OCI-LY7 (cell line): ENCODE data around the gene HLA-DPA1. TPM values are rescaled to one million over a fixed set of nuclear protein-coding genes. Genes with fewer than 3 reads are reported as not detected.

Source experiments
- BruUV-seq: library from RNA; stranded (reverse); fragments of 400-500 nt; replicated peaks from 2 replicates; lab custom pipeline; 2021; lab: Mats Ljungman, UMichigan
- CTCF ChIA-PET: fragments of 300-600 bp; sonication (Branson Sonifier 250); formaldehyde crosslinking; loops from one replicate; lab custom pipeline; 2022; ENCODE audit warnings: antibody characterized with exemption; ENCODE audit not compliant: unreplicated experiment; lab: Charles Lee
- POLR2A ChIA-PET: fragments of 300-600 bp; sonication (Branson Sonifier 250); formaldehyde crosslinking; loops from one replicate; lab custom pipeline; 2022; ENCODE audit warnings: antibody characterized with exemption; lab: Charles Lee
- DNase-seq: peaks from one replicate; pipeline ENCODE4 v3.0.0-alpha.2; 2015; ENCODE audit warnings: low spot score
- H2AFZ ChIP-seq: fragments of 200-600 bp; sonication (generic), shearing (Covaris generic); 2 replicates; pipeline ENCODE4 v1.6.1; 2014; ENCODE audit warnings: mild to moderate bottlenecking, antibody characterized with exemption, low read length, moderate library complexity
- H3K27ac ChIP-seq: fragments of 200-600 bp; sonication (generic); 2 replicates; pipeline ENCODE4 v1.5.1; 2014; ENCODE audit warnings: mixed run types, low read depth, mild to moderate bottlenecking, moderate library complexity, low read length, inconsistent platforms; ENCODE audit not compliant: poor library complexity, severe bottlenecking
- H3K36me3 ChIP-seq: fragments of 200-600 bp; sonication (generic); 2 replicates; pipeline ENCODE4 v1.6.1; 2014; ENCODE audit warnings: mild to moderate bottlenecking, antibody characterized with exemption, low read length, moderate library complexity, mixed read lengths; ENCODE audit not compliant: insufficient read depth
- H3K4me1 ChIP-seq: fragments of 200-600 bp; sonication (generic); 2 replicates; pipeline ENCODE4 v1.5.1; 2014; ENCODE audit warnings: mild to moderate bottlenecking, low read length; ENCODE audit not compliant: insufficient read depth, poor library complexity, severe bottlenecking
- H3K4me2 ChIP-seq: fragments of 200-600 bp; sonication (generic); 2 replicates; pipeline ENCODE4 v1.6.1; 2014; ENCODE audit warnings: mild to moderate bottlenecking, low read length
- H3K4me3 ChIP-seq: fragments of 200-600 bp; sonication (generic); 2 replicates; pipeline ENCODE4 v1.5.1; 2014; ENCODE audit warnings: mild to moderate bottlenecking, low read depth, low read length; ENCODE audit not compliant: poor library complexity, severe bottlenecking
- H3K79me2 ChIP-seq: fragments of 200-600 bp; sonication (generic); 2 replicates; pipeline ENCODE4 v1.6.1; 2016; ENCODE audit warnings: low read depth, mild to moderate bottlenecking, low read length, moderate library complexity, mixed read lengths; ENCODE audit not compliant: insufficient read depth
- H3K9me2 ChIP-seq: fragments of 200-600 bp; sonication (generic); 2 replicates; pipeline ENCODE4 v1.6.1; 2016; ENCODE audit warnings: mild to moderate bottlenecking, low read length, mixed read lengths; ENCODE audit not compliant: insufficient read depth
- H3K9me3 ChIP-seq: fragments of 200-600 bp; sonication (generic); 2 replicates; pipeline ENCODE4 v1.6.1; 2014; ENCODE audit warnings: mild to moderate bottlenecking, mixed run types, low read length, mixed read lengths
- H4K20me1 ChIP-seq: fragments of 200-600 bp; sonication (generic); 2 replicates; pipeline ENCODE4 v1.6.1; 2014; ENCODE audit warnings: mild to moderate bottlenecking, antibody characterized with exemption, low read length, moderate library complexity, mixed read lengths; ENCODE audit not compliant: insufficient read depth
- CTCF ChIP-seq: fragments of 200-600 bp; sonication (generic); conservative IDR thresholded peaks from 2 replicates; pipeline ENCODE4 v1.5.1; 2014; ENCODE audit warnings: mild to moderate bottlenecking, antibody characterized with exemption, low read length, moderate library complexity, mixed read lengths
- EZH2phosphoT487 ChIP-seq: fragments of 200-600 bp; sonication (generic); IDR thresholded peaks from 2 replicates; pipeline ENCODE4 v1.6.1; 2018; ENCODE audit warnings: low read depth, borderline replicate concordance, mild to moderate bottlenecking, mixed run types, antibody characterized with exemption, low read length, moderate library complexity, mixed read lengths
- intact Hi-C: fragments of 100-400 bp; cut with micrococcal nuclease; formaldehyde crosslinking; loops from one replicate; pipeline ENCODE4 v1.10.0; 2022; ENCODE audit not compliant: unreplicated experiment
- total RNA-seq, 2 experiments: library from RNA; depleted of rRNA in 1 of 2; stranded (reverse); fragments of >200 nt in 1 of 2; shearing (Covaris generic) in 1 of 2; gene quantifications; 2 replicates each; pipeline ENCODE4 v1.2.3, GENCODE V29; 2014 to 2022

The HLA-DPA1 gene
- total RNA-seq, 2 experiments from 2014 or later, result 253 to 388 TPM

GRCh38 chr6:33019372-33019771, 54.1 kb downstream of the HLA-DPA1 start:
- BruUV-seq, result no TSS peak
- CTCF ChIA-PET, result interaction anchor here (1.9 kb wide), 1 partner anchor 9 kb away, joined by 8 read pairs; no protein-coding TSS in a partner anchor
- Histone ChIP-seq H3K4me3 (no peak overlapping the region), H3K9me3 (no peaks in the 10 kb centered on the region), H3K4me2 (no peak overlapping the region), H3K27ac (no peak overlapping the region), H2AFZ (peak overlapping the region; percentile 1; the same call in 1 of the 2 replicates), H3K79me2 (no peaks in the 10 kb centered on the region), H3K36me3 (no peaks in the 10 kb centered on the region), H4K20me1 (no peaks in the 10 kb centered on the region), H3K4me1 (peaks cover 14% of the 10 kb centered on the region), H3K9me2 (no peaks in the 10 kb centered on the region)
- DNase-seq, result no peak
- TF ChIP-seq CTCF, result no peak
- TF ChIP-seq EZH2phosphoT487, result no peak
- intact Hi-C loops, result loop anchor here (5.0 kb wide), 1 partner anchor 128 kb away; no protein-coding TSS in a partner anchor
- POLR2A ChIA-PET, result interaction anchor here (0.6 to 3.4 kb wide), 5 partner anchors 9 to 1464 kb away, joined by 3 to 18 read pairs (median 4); partner anchors contain the start of gene HLA-DPA1

GRCh38 chr6:33018904-33019303, 54.5 kb downstream of the HLA-DPA1 start:
- H3K4me1 ChIP-seq, result peaks cover 14% of the 10 kb centered on the region
- H4K20me1 ChIP-seq, result no peaks in the 10 kb centered on the region
- no peaks in the 10 kb centered on the region for H3K9me2 ChIP-seq
- BruUV-seq, result no TSS peak
- intact Hi-C loops, result loop anchor here (5.0 kb wide), 1 partner anchor 128 kb away; no protein-coding TSS in a partner anchor
- no peak for TF ChIP-seq CTCF
- TF ChIP-seq EZH2phosphoT487, result no peak
- no peak for DNase-seq
- H2AFZ ChIP-seq, result no peak overlapping the region; the same call in 1 of the 2 replicates
- no peaks in the 10 kb centered on the region for H3K9me3 ChIP-seq
- ChIA-PET CTCF (interaction anchor here (1.9 kb wide), 1 partner anchor 10 kb away, joined by 8 read pairs; no protein-coding TSS in a partner anchor), POLR2A (interaction anchor here (0.6 to 3.4 kb wide), 5 partner anchors 10 to 1464 kb away, joined by 4 to 18 read pairs (median 4); partner anchors contain the start of genes HLA-DPA1 and HLA-DPB1)
- H3K4me3 ChIP-seq, result no peak overlapping the region
- no peak overlapping the region for H3K27ac ChIP-seq
- no peaks in the 10 kb centered on the region for H3K79me2 ChIP-seq
- H3K36me3 ChIP-seq, result no peaks in the 10 kb centered on the region
- no peak overlapping the region; the same call in 1 of the 2 replicates for H3K4me2 ChIP-seq

GRCh38 chr6:33018418-33018817, 55.0 kb downstream of the HLA-DPA1 start:
- Histone ChIP-seq H3K4me1 (peaks cover 14% of the 10 kb centered on the region), H3K79me2 (no peaks in the 10 kb centered on the region), H3K36me3 (no peaks in the 10 kb centered on the region), H3K4me2 (no peak overlapping the region), H3K9me3 (no peaks in the 10 kb centered on the region), H3K27ac (no peak overlapping the region), H3K4me3 (no peak overlapping the region), H4K20me1 (no peaks in the 10 kb centered on the region), H2AFZ (no peak overlapping the region), H3K9me2 (no peaks in the 10 kb centered on the region)
- no TSS peak for BruUV-seq
- ChIA-PET CTCF (interaction anchor here (1.9 kb wide), 1 partner anchor 10 kb away, joined by 8 read pairs; no protein-coding TSS in a partner anchor), POLR2A (interaction anchor here (1.1 to 3.4 kb wide), 3 partner anchors 10 to 58 kb away, joined by 4 to 18 read pairs (median 15); partner anchors contain the start of genes HLA-DPA1 and HLA-DPB1)
- intact Hi-C loops, result loop anchor here (5.0 kb wide), 1 partner anchor 129 kb away; no protein-coding TSS in a partner anchor
- DNase-seq, result no peak
- no peak for TF ChIP-seq EZH2phosphoT487
- TF ChIP-seq CTCF, result no peak
